ENCODE data around the gene OR5AP2. TPM values are rescaled to one million over a fixed set of nuclear protein-coding genes. Genes with fewer than 3 reads are reported as not detected.
"Not testable (repeated sequence)": the region's sequence is repeated elsewhere in the genome, so short reads cannot be mapped to it uniquely, and the experiment has no call there.

OR5AP2 gene
- total RNA-seq (2021) (not detected in 2 replicates), Bru-seq, nascent RNA (not detected), BruChase-seq, experiment 1, labeled RNA remaining after a 2-hour chase (not detected), BruChase-seq, experiment 2, labeled RNA remaining after a 6-hour chase (not detected)
- long read RNA-seq: 0 reads

DNA sequence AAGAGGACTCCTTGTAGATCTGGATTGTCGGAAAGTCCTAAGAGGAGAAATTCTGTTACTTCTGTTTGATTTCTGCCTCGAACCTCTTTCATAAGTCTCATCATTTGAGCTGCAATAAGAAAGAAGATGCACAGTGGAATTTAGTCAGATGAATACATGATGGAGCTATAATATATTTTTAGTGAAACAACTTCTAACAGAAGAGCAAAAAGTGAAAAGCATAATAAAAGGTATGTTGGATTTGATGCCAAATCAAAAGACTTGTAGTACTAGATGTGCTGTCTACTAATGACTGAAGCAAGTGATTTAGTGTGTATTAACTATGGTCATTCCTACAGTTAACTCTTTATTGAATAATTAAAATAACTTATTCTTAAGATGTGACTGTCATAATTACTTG lies at the start of gene OR5AP2:
OR5AP2 (minus strand) TSS at position 101 of the 400 bp plus-strand sequence; CDS start at position 101, 0 bp downstream.
- TF ChIP-seq EZH2 (IDR thresholded peaks at IDR 0.05; ENCODE audit: borderline replicate concordance, low read depth, low read length, poor library complexity, severe bottlenecking): no peak
- TF ChIP-seq CTCF (conservative IDR thresholded peaks at IDR 0.05; ENCODE audit: low read depth, low read length): no peak
- ChIA-PET CTCF (no interaction called here), POLR2A (ENCODE audit: low non-redundant PET) (no interaction called here)
- no peak within 1 kb of the TSS for H3K4me3 ChIP-seq (ENCODE audit: low read depth, low read length, poor library complexity, severe bottlenecking)
- no peaks in the 10 kb centered on the region for H3K27me3 ChIP-seq (replicated peaks; ENCODE audit: insufficient read depth, low read depth, low read length, poor library complexity)
- intact Hi-C loops (cut with micrococcal nuclease; ENCODE audit: unreplicated experiment): loop anchor here (10.0 kb wide), 1 partner anchor 62 kb away; no protein-coding TSS in a partner anchor
- H3K27ac ChIP-seq (ENCODE audit: low read depth, low read length, poor library complexity, severe bottlenecking): no peak within 1 kb of the TSS
- H3K36me3 ChIP-seq (ENCODE audit: insufficient read depth, low read length, poor library complexity, severe bottlenecking): no peaks in the 10 kb centered on the region
- H3K4me1 ChIP-seq (ENCODE audit: insufficient read depth, low read length, poor library complexity, severe bottlenecking): no peaks in the 10 kb centered on the region
- H3K9me3 ChIP-seq (ENCODE audit: low read depth, low read length, poor library complexity, severe bottlenecking): no peaks in the 10 kb centered on the region
- no TSS peak for BruUV-seq (replicated peaks)
- DNase-seq (ENCODE audit: low spot score): no peak

GRCh38 chr11:56691179-56691578 lies 48.9 kb upstream of the OR5AP2 start:
- H3K27me3 ChIP-seq (replicated peaks; ENCODE audit: insufficient read depth, low read depth, low read length, poor library complexity); DNase-seq (ENCODE audit: low spot score); BruUV-seq (replicated peaks); H3K4me3 ChIP-seq (ENCODE audit: low read depth, low read length, poor library complexity, severe bottlenecking); H3K9me3 ChIP-seq (ENCODE audit: low read depth, low read length, poor library complexity, severe bottlenecking); H3K36me3 ChIP-seq (ENCODE audit: insufficient read depth, low read length, poor library complexity, severe bottlenecking); H3K27ac ChIP-seq (ENCODE audit: low read depth, low read length, poor library complexity, severe bottlenecking); H3K4me1 ChIP-seq (ENCODE audit: insufficient read depth, low read length, poor library complexity, severe bottlenecking); POLR2A ChIA-PET (ENCODE audit: low non-redundant PET); intact Hi-C loops (cut with micrococcal nuclease; ENCODE audit: unreplicated experiment); CTCF ChIA-PET: not testable (repeated sequence)

- TF ChIP-seq EZH2 (IDR thresholded peaks at IDR 0.05; ENCODE audit: borderline replicate concordance, low read depth, low read length, poor library complexity, severe bottlenecking): no peak
- TF ChIP-seq CTCF (conservative IDR thresholded peaks at IDR 0.05; ENCODE audit: low read depth, low read length): no peak
- ChIA-PET CTCF (no interaction called here), POLR2A (ENCODE audit: low non-redundant PET) (no interaction called here)
- Histone ChIP-seq H3K27me3 (replicated peaks; ENCODE audit: insufficient read depth, low read depth, low read length, poor library complexity) (no peaks in the 10 kb centered on the region), H3K36me3 (ENCODE audit: insufficient read depth, low read length, poor library complexity, severe bottlenecking) (no peaks in the 10 kb centered on the region), H3K27ac (ENCODE audit: low read depth, low read length, poor library complexity, severe bottlenecking) (no peak overlapping the region), H3K4me3 (ENCODE audit: low read depth, low read length, poor library complexity, severe bottlenecking) (no peak overlapping the region), H3K9me3 (ENCODE audit: low read depth, low read length, poor library complexity, severe bottlenecking) (no peaks in the 10 kb centered on the region), H3K4me1 (ENCODE audit: insufficient read depth, low read length, poor library complexity, severe bottlenecking) (no peaks in the 10 kb centered on the region)
- intact Hi-C loops (cut with micrococcal nuclease; ENCODE audit: unreplicated experiment): no loop called here
- DNase-seq (ENCODE audit: low spot score): no peak
- no TSS peak for BruUV-seq (replicated peaks)
These were observed 46.4 kb upstream of the OR5AP2 start for GRCh38 chr11:56688554-56689100.

- Histone ChIP-seq H3K9me3 (ENCODE audit: low read depth, low read length, poor library complexity, severe bottlenecking) (no peaks in the 10 kb centered on the region), H3K27me3 (replicated peaks; ENCODE audit: insufficient read depth, low read depth, low read length, poor library complexity) (no peaks in the 10 kb centered on the region), H3K36me3 (ENCODE audit: insufficient read depth, low read length, poor library complexity, severe bottlenecking) (no peaks in the 10 kb centered on the region), H3K27ac (ENCODE audit: low read depth, low read length, poor library complexity, severe bottlenecking) (no peak overlapping the region), H3K4me1 (ENCODE audit: insufficient read depth, low read length, poor library complexity, severe bottlenecking) (no peaks in the 10 kb centered on the region), H3K4me3 (ENCODE audit: low read depth, low read length, poor library complexity, severe bottlenecking) (no peak overlapping the region)
- BruUV-seq (replicated peaks): no TSS peak
- TF ChIP-seq CTCF (conservative IDR thresholded peaks at IDR 0.05; ENCODE audit: low read depth, low read length) (no peak), EZH2 (IDR thresholded peaks at IDR 0.05; ENCODE audit: borderline replicate concordance, low read depth, low read length, poor library complexity, severe bottlenecking) (no peak)
- ChIA-PET CTCF (no interaction called here), POLR2A (ENCODE audit: low non-redundant PET) (no interaction called here)
- no peak for DNase-seq (ENCODE audit: low spot score)
- intact Hi-C loops (cut with micrococcal nuclease; ENCODE audit: unreplicated experiment): no loop called here
These were observed 28.7 kb upstream of the OR5AP2 start for GRCh38 chr11:56670984-56671383.

All from A673 (cell line).